ENCODE results near the gene CNTNAP1.

DNA sequence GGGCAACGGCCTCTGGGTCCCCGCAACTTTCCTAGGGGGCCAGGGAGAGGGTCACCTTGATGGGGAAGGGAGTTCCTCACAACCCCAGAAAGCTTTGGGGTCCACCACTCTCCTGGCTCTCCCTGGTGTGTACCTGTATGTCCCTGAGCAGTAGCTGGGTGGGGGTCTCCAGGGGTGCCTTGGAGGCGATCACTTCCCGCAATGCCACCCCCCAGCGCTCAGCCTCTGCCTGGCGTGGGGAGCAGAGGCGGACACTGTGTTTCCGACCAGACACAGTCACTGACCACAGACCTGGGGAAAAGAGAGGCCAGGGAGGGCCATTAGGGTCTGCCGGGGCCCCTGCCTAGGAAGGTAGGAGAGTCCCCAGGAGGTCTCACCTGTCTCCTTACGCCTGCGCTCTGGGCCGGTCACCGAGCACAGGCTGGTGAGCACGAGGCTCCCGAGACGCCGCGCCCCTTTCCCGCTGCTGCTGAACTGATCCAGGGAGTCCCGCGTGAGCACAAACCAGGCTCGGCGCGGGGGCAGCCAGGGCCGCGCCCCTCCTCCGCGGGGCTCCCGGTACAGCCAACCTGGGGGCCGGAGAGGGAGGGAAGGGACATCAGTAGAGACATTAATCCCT is 9.0 kb upstream of the CNTNAP1 start:
- TF ChIP-seq CTCF (conservative IDR thresholded peaks at IDR 0.05; ENCODE audit: low read depth, low read length) (no peak), EZH2 (IDR thresholded peaks at IDR 0.05; ENCODE audit: low read length, unreplicated experiment) (no peak)

Measured in PC-3 (cell line).